Activated T-helper 2 cell treated with anti-CD3 and anti-CD28 coated beads, Interferon-gamma antibody, Interleukin-2, Interleukin-4, amounts not matched to agents 10 μg/mL and 5 μg/mL and 100 μg/mL, durations not matched to agents 14 hours and 24 hours and 36 hours (primary cell): Measurements from ENCODE around the gene HPS5. TPM values are rescaled to one million over a fixed set of nuclear protein-coding genes. Genes with fewer than 3 reads are reported as not detected.
"Not testable (repeated sequence)": the region's sequence is repeated elsewhere in the genome, so short reads cannot be mapped to it uniquely, and the experiment has no call there.

Source experiments
- DNase-seq: peaks from one replicate; pipeline ENCODE4 v3.0.0; 2021; ENCODE audit warnings: low spot score
- H3K27ac Mint-ChIP-seq: one replicate; pipeline ENCODE4 v1.8.0; 2021; ENCODE audit warnings: mixed read lengths
- H3K27me3 Mint-ChIP-seq: one replicate; pipeline ENCODE4 v1.8.0; 2021; ENCODE audit warnings: low read depth, mixed read lengths
- H3K36me3 Mint-ChIP-seq: one replicate; pipeline ENCODE4 v1.8.0; 2021; ENCODE audit warnings: low read depth, mixed read lengths
- H3K4me1 Mint-ChIP-seq: one replicate; pipeline ENCODE4 v1.8.0; 2021; ENCODE audit warnings: low read depth, mixed read lengths
- H3K4me3 Mint-ChIP-seq: one replicate; pipeline ENCODE4 v1.8.0; 2021; ENCODE audit warnings: low read depth, mild to moderate bottlenecking, moderate library complexity, mixed read lengths
- H3K9me3 Mint-ChIP-seq: one replicate; pipeline ENCODE4 v1.8.0; 2021; ENCODE audit warnings: mixed read lengths
- intact Hi-C: fragments of 100-400 bp; cut with micrococcal nuclease; formaldehyde crosslinking; loops from one replicate; pipeline ENCODE4 v1.15.1; 2023
- total RNA-seq: library from RNA; stranded (reverse); gene quantifications from 2 replicates; pipeline ENCODE4 v1.2.3, GENCODE V29; 2022

The HPS5 gene
- total RNA-seq, 1 donor from 2014 or later, result 33.3 TPM

GRCh38 chr11:18294862-18295261 lies 27.1 kb downstream of the HPS5 start:
- H3K36me3 Mint-ChIP-seq, result peaks cover 79% of the 10 kb centered on the region
- H3K9me3 Mint-ChIP-seq, result no peaks in the 10 kb centered on the region
- H3K4me1 Mint-ChIP-seq, result peaks cover 17% of the 10 kb centered on the region
- no peak overlapping the region for H3K4me3 Mint-ChIP-seq
- no peak overlapping the region for H3K27ac Mint-ChIP-seq
- no peak for DNase-seq
- intact Hi-C loops, result no loop called here
- no peaks in the 10 kb centered on the region for H3K27me3 Mint-ChIP-seq

GRCh38 chr11:18288911-18289310 lies 33.0 kb downstream of the HPS5 start:
- H3K9me3 Mint-ChIP-seq, result no peaks in the 10 kb centered on the region
- H3K4me3 Mint-ChIP-seq, result no peak overlapping the region
- intact Hi-C loops, result no loop called here
- peak overlapping the region; percentile 9 for H3K27ac Mint-ChIP-seq
- H3K36me3 Mint-ChIP-seq, result peaks cover 61% of the 10 kb centered on the region
- H3K27me3 Mint-ChIP-seq, result no peaks in the 10 kb centered on the region
- no peak for DNase-seq
- no peaks in the 10 kb centered on the region for H3K4me1 Mint-ChIP-seq

GRCh38 chr11:18285841-18286240 lies 36.1 kb downstream of the HPS5 start:
- intact Hi-C loops, result no loop called here
- no peak overlapping the region for H3K27ac Mint-ChIP-seq
- DNase-seq, result no peak

GRCh38 chr11:18282626-18283025 lies 39.3 kb downstream of the HPS5 start:
- Mint-ChIP-seq H3K9me3 (no peaks in the 10 kb centered on the region), H3K27me3 (no peaks in the 10 kb centered on the region), H3K27ac (no peak overlapping the region), H3K36me3 (peaks cover 64% of the 10 kb centered on the region), H3K4me3 (no peak overlapping the region), H3K4me1 (peaks cover 22% of the 10 kb centered on the region)
- intact Hi-C loops, result no loop called here
- DNase-seq, result no peak

More at GRCh38 chr11:18285841-18286240, 36.1 kb downstream of the HPS5 start:
- Mint-ChIP-seq H3K36me3 (peaks cover 61% of the 10 kb centered on the region), H3K4me1 (peaks cover 5% of the 10 kb centered on the region), H3K9me3 (no peaks in the 10 kb centered on the region), H3K27me3 (no peaks in the 10 kb centered on the region), H3K4me3 (no peak overlapping the region)

GRCh38 chr11:18280438-18281045 lies 41.4 kb downstream of the HPS5 start:
- Mint-ChIP-seq H3K4me3 (peak overlapping the region; percentile 64), H3K4me1 (peaks cover 22% of the 10 kb centered on the region), H3K9me3 (no peaks in the 10 kb centered on the region), H3K27me3 (no peaks in the 10 kb centered on the region), H3K36me3 (peaks cover 51% of the 10 kb centered on the region), H3K27ac (peak overlapping the region; percentile 77)
- no peak for DNase-seq
- intact Hi-C loops, result no loop called here

- no peak overlapping the region for H3K4me3 Mint-ChIP-seq
- no peaks in the 10 kb centered on the region for H3K27me3 Mint-ChIP-seq
- no peaks in the 10 kb centered on the region for H3K9me3 Mint-ChIP-seq
- H3K4me1 Mint-ChIP-seq, result peaks cover 22% of the 10 kb centered on the region
- H3K36me3 Mint-ChIP-seq, result peaks cover 42% of the 10 kb centered on the region
- no peak for DNase-seq
- intact Hi-C loops, result no loop called here
- H3K27ac Mint-ChIP-seq, result no peak overlapping the region
Measured at GRCh38 chr11:18277565-18278271, 44.2 kb downstream of the HPS5 start.

GRCh38 chr11:18271206-18271605 lies 50.7 kb downstream of the HPS5 start:
- intact Hi-C loops, result no loop called here
- H3K9me3 Mint-ChIP-seq, result no peaks in the 10 kb centered on the region
- no peak for DNase-seq
- no peak overlapping the region for H3K27ac Mint-ChIP-seq
- peaks cover 7% of the 10 kb centered on the region for H3K36me3 Mint-ChIP-seq
- H3K4me1 Mint-ChIP-seq, result peaks cover 4% of the 10 kb centered on the region
- H3K4me3 Mint-ChIP-seq, result no peak overlapping the region
- H3K27me3 Mint-ChIP-seq, result no peaks in the 10 kb centered on the region

GRCh38 chr11:18270102-18270501 lies 51.8 kb downstream of the HPS5 start:
- Mint-ChIP-seq H3K27ac (no peak overlapping the region), H3K27me3 (no peaks in the 10 kb centered on the region), H3K4me3 (no peak overlapping the region), H3K36me3 (peaks cover 4% of the 10 kb centered on the region), H3K9me3 (no peaks in the 10 kb centered on the region), H3K4me1 (peaks cover 4% of the 10 kb centered on the region)
- no peak for DNase-seq
- intact Hi-C loops, result no loop called here

GRCh38 chr11:18269252-18269651 lies 52.7 kb downstream of the HPS5 start:
- H3K9me3 Mint-ChIP-seq, H3K4me1 Mint-ChIP-seq, H3K27ac Mint-ChIP-seq, H3K4me3 Mint-ChIP-seq, DNase-seq, H3K36me3 Mint-ChIP-seq, H3K27me3 Mint-ChIP-seq, intact Hi-C loops: not testable (repeated sequence)

- H3K27me3 Mint-ChIP-seq, H3K9me3 Mint-ChIP-seq, intact Hi-C loops, H3K27ac Mint-ChIP-seq, H3K36me3 Mint-ChIP-seq, H3K4me3 Mint-ChIP-seq, DNase-seq: not testable (repeated sequence)
- peaks cover 11% of the 10 kb centered on the region for H3K4me1 Mint-ChIP-seq
Measured at GRCh38 chr11:18267335-18268133, 54.4 kb downstream of the HPS5 start.

- H3K4me1 Mint-ChIP-seq, result peaks cover 11% of the 10 kb centered on the region
- no peak for DNase-seq
- no peaks in the 10 kb centered on the region for H3K36me3 Mint-ChIP-seq
- no peaks in the 10 kb centered on the region for H3K9me3 Mint-ChIP-seq
- peaks cover 2% of the 10 kb centered on the region for H3K27me3 Mint-ChIP-seq
- H3K27ac Mint-ChIP-seq, result no peak within 1 kb of the TSS
- intact Hi-C loops, result no loop called here
- H3K4me3 Mint-ChIP-seq, result no peak within 1 kb of the TSS
Measured at GRCh38 chr11:18265949-18266348, 56.0 kb downstream of the HPS5 start, which contains the start of gene SAA1. Gene SAA1 (plus strand): TSS chr11:18266264. CDS start chr11:18266888, 624 bp downstream.

- intact Hi-C loops, result no loop called here
- H3K4me3 Mint-ChIP-seq, result no peak overlapping the region
- DNase-seq, result no peak
- peaks cover 11% of the 10 kb centered on the region for H3K4me1 Mint-ChIP-seq
- no peak overlapping the region for H3K27ac Mint-ChIP-seq
- no peaks in the 10 kb centered on the region for H3K36me3 Mint-ChIP-seq
- no peaks in the 10 kb centered on the region for H3K9me3 Mint-ChIP-seq
- peaks cover 2% of the 10 kb centered on the region for H3K27me3 Mint-ChIP-seq
Measured at GRCh38 chr11:18264677-18265555, 57.0 kb downstream of the HPS5 start.
